LNCaP clone FGC (cell line): Measurements from ENCODE around the gene TAF8.
A peak's percentile ranks its signal among the peaks of the same experiment; 100 is the strongest.

ENCODE experiments used
- DNase-seq: peaks from one replicate; pipeline ENCODE4 v3.0.0-alpha.2; 2011; ENCODE audit warnings: low read depth
- H3K4me3 ChIP-seq: 2 replicates; pipeline ENCODE4 v1.5.1; 2011; ENCODE audit warnings: mild to moderate bottlenecking, low read depth, low read length, control low read depth
- CTCF ChIP-seq: IDR thresholded peaks from 2 replicates; pipeline ENCODE4 v1.5.1; 2012; ENCODE audit warnings: mild to moderate bottlenecking; ENCODE audit not compliant: control insufficient read depth, insufficient read depth; ENCODE audit errors: extremely low read depth

TAF8 gene

GRCh38 chr6:42066156-42066675 lies 15.9 kb downstream of the TAF8 start:
- TF ChIP-seq CTCF = no peak
- no peak for DNase-seq
- no peak overlapping the region for H3K4me3 ChIP-seq

GRCh38 chr6:42068173-42068572 lies 17.8 kb downstream of the TAF8 start:
- no peak for TF ChIP-seq CTCF
- no peak for DNase-seq
- H3K4me3 ChIP-seq = no peak overlapping the region

- H3K4me3 ChIP-seq = no peak overlapping the region
- no peak for TF ChIP-seq CTCF
- no peak for DNase-seq
These were observed 18.7 kb downstream of the TAF8 start for GRCh38 chr6:42068872-42069522.

- DNase-seq = no peak
- no peak for TF ChIP-seq CTCF
- no peak overlapping the region for H3K4me3 ChIP-seq
These were observed 21.7 kb downstream of the TAF8 start for GRCh38 chr6:42071881-42072583.

- TF ChIP-seq CTCF = no peak
- no peak overlapping the region for H3K4me3 ChIP-seq
- DNase-seq = no peak
These were observed 23.0 kb downstream of the TAF8 start for GRCh38 chr6:42073287-42073686.

- peak; percentile 72 for DNase-seq
- no peak overlapping the region for H3K4me3 ChIP-seq
- peak; percentile 86 for TF ChIP-seq CTCF
These were observed 25.0 kb downstream of the TAF8 start for GRCh38 chr6:42075159-42075838.
